Suprapubic skin (tissue), 4 donors: Measurements from ENCODE around the gene CLEC12A. TPM values are rescaled to one million over a fixed set of nuclear protein-coding genes. Genes with fewer than 3 reads are reported as not detected.

Experiments used
- DNase-seq, 2 donors: peaks; one replicate each; pipeline ENCODE4 v3.0.0-alpha.2; 2019; ENCODE audit warnings: low spot score in 2 of 2
- H3K27ac ChIP-seq: fragments of 200-600 bp; sonication (generic); one replicate; pipeline ENCODE4 v1.5.1; 2019
- H3K27me3 ChIP-seq: fragments of 200-600 bp; sonication (generic); one replicate; pipeline ENCODE4 v1.5.1; 2019
- H3K36me3 ChIP-seq: fragments of 200-600 bp; sonication (generic); one replicate; pipeline ENCODE4 v1.5.1; 2019
- H3K4me1 ChIP-seq: fragments of 200-600 bp; sonication (generic); one replicate; pipeline ENCODE4 v1.5.1; 2019
- H3K4me3 ChIP-seq: fragments of 200-600 bp; sonication (generic); one replicate; pipeline ENCODE4 v1.5.1; 2019; ENCODE audit warnings: mild to moderate bottlenecking
- H3K9me3 ChIP-seq: fragments of 200-600 bp; sonication (generic); one replicate; pipeline ENCODE4 v1.5.1; 2019
- EP300 ChIP-seq: sonication (generic); formaldehyde crosslinking; IDR thresholded peaks from one replicate; pipeline ENCODE4 v1.6.1; 2017; ENCODE audit warnings: antibody characterized with exemption
- POLR2A ChIP-seq, 2 donors: fragments of 450-650 bp; IDR thresholded peaks; one replicate each; pipeline ENCODE4 v1.6.1; 2017; ENCODE audit warnings: antibody characterized with exemption in 2 of 2, mild to moderate bottlenecking in 2 of 2, moderate library complexity in 2 of 2
- POLR2AphosphoS5 ChIP-seq, 3 donors: sonication (generic); formaldehyde crosslinking; IDR thresholded peaks; one replicate each; pipeline ENCODE4 v1.6.1; 2017; ENCODE audit warnings: antibody characterized with exemption in 3 of 3
- WGBS: methylation state at CpG from one replicate; pipeline ENCODE4 v1.1.5; 2018; 5-methylcytosine and 5-hydroxymethylcytosine counted together
- total RNA-seq, 4 donors: library from RNA; depleted of rRNA; stranded (reverse); fragments of >200 nt; gene quantifications; one replicate each; pipeline ENCODE4 v1.1.0, GENCODE V29; 2016
- TF ChIP-seq, protein P1 (sequence below), 2 donors: fragments of 200-600 bp in 1 of 2; fragments of 450-650 bp in 1 of 2; sonication (generic) in 1 of 2; IDR thresholded peaks; one replicate each; pipeline ENCODE4 v1.5.1; 2016 to 2019; ENCODE audit warnings: antibody characterized with exemption in 2 of 2, mild to moderate bottlenecking in 1 of 2, moderate library complexity in 1 of 2

Gene CLEC12A
- total RNA-seq, result under 1 TPM in 1 of 4 donors, not detected in 3; 0.30 TPM

DNA sequence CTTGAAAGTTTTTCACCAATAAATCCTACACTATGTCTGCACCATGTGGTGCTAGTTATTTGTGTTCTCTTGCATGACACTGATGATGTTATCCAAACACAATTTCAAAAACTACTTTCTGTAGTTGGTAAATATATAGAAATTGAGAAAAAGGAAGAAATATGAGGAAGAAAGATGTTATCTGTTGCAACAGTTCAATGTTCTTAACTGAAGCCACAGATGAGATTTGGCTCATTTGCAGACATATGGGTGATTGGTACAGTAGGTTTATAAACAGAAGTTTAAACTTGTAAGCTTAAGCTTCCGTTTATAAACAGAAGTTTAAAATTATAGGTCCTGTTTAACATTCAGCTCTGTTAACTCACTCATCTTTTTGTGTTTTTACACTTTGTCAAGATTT, at the start of gene CLEC12A:
CLEC12A (plus strand) TSS at position 229 of the 400 bp plus-strand sequence. CDS start 188 bp downstream, outside the sequence.
- 71% methylated on average over 1 of the region's 1 CpG for WGBS
- Histone ChIP-seq H3K36me3 (no peaks in the 10 kb centered on the region), H3K4me1 (no peaks in the 10 kb centered on the region), H3K4me3 (no peak within 1 kb of the TSS), H3K27ac (no peak within 1 kb of the TSS), H3K27me3 (no peaks in the 10 kb centered on the region), H3K9me3 (no peaks in the 10 kb centered on the region)
- TF ChIP-seq EP300, result no peak
- no peak for DNase-seq

DNA sequence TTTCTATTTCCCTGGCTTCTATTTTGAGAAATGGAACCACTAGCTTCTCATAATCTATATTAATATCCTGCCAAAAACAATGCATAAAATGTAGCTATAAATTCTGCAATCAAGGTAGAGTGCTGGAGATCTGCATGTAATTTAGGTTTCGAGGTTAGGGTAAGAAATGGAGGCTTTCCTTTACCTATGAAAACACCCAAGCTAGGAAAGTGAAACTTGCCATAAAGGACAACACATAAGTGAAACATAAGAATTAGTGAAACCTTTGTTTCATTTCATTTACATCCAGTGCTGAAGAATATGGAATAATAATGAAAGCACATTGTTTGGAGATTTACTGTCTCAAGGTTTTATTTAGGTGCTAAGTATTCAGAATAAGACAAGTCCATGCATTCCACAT, 48.8 kb upstream of the CLEC12A start:
- peaks cover 4% of the 10 kb centered on the region for H3K4me1 ChIP-seq

DNA sequence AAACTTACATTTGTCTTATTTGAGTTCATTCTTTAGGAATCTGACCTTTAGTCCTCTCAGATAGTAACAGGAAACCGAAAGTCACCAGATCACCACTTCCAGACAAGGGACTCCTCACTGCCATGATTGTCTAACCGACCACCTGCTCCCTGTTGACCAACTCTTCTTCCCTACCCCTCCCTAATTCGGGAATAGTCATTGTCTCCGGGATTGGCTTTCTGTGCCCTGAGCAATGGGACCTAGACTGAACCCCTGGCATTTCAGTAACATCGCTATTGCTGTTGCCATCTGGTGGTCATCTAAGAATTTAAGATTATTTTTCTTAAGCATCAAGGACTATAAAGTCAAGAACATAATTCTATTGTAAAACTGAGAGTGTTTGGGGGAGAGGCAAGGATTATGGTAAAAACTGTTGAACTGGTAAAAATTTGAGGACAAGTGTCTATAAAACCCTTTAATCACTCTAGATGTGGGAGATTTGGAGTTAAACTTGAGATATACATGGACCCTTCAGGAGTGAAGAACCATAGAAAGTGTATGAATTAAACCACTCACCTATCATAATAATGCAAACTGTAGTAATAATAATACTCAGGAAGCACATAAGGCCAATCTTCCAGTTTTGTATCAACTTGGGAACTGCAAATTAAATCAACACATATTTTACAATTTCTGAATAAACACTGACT, 45.4 kb upstream of the CLEC12A start:
- WGBS, result 11% methylated on average over 5 of the region's 5 CpGs
- Histone ChIP-seq H3K4me1 (peaks cover 4% of the 10 kb centered on the region), H3K27me3 (no peaks in the 10 kb centered on the region), H3K36me3 (no peaks in the 10 kb centered on the region), H3K27ac (no peak overlapping the region), H3K4me3 (peak overlapping the region; percentile 21), H3K9me3 (no peaks in the 10 kb centered on the region)
- TF ChIP-seq, protein P1, sequence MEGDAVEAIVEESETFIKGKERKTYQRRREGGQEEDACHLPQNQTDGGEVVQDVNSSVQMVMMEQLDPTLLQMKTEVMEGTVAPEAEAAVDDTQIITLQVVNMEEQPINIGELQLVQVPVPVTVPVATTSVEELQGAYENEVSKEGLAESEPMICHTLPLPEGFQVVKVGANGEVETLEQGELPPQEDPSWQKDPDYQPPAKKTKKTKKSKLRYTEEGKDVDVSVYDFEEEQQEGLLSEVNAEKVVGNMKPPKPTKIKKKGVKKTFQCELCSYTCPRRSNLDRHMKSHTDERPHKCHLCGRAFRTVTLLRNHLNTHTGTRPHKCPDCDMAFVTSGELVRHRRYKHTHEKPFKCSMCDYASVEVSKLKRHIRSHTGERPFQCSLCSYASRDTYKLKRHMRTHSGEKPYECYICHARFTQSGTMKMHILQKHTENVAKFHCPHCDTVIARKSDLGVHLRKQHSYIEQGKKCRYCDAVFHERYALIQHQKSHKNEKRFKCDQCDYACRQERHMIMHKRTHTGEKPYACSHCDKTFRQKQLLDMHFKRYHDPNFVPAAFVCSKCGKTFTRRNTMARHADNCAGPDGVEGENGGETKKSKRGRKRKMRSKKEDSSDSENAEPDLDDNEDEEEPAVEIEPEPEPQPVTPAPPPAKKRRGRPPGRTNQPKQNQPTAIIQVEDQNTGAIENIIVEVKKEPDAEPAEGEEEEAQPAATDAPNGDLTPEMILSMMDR (IDR thresholded peaks at IDR 0.05), result peak in 1 of 2 donors; percentile 15
- no peak for TF ChIP-seq POLR2A (IDR thresholded peaks at IDR 0.05)
- DNase-seq, result no peak

More for the DNA sequence above, 48.8 kb upstream of the CLEC12A start:
- WGBS, result 53% methylated on average over 1 of the region's 1 CpG
- H3K4me3 ChIP-seq, result no peak overlapping the region
- H3K27ac ChIP-seq, result no peak overlapping the region
- TF ChIP-seq EP300 (no peak), POLR2A (IDR thresholded peaks at IDR 0.05) (no peak), POLR2AphosphoS5 (IDR thresholded peaks at IDR 0.05) (no peak)
- TF ChIP-seq, protein P1 (IDR thresholded peaks at IDR 0.05), result no peak
- no peaks in the 10 kb centered on the region for H3K9me3 ChIP-seq
- no peaks in the 10 kb centered on the region for H3K27me3 ChIP-seq
- DNase-seq, result no peak
- H3K36me3 ChIP-seq, result peaks cover 5% of the 10 kb centered on the region

DNA sequence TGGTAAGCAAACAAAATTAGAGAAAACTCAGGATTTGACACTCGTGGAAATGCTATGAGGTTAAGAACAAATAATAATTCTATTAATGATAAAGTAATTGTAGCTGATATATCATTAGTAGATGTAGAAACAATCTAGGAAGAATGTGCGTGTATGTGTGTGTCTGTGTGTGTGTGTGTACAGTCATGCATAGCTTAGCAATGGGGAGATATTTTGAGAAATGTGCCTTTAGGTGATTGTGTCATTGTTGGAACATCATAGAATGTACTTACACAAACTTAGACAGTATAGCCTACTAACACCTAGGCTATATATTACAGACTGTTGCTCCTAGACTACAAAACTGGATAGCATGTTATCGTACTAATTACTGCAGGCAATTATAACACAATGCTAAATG, 44.3 kb upstream of the CLEC12A start:
- 80% methylated on average over 3 of the region's 3 CpGs for WGBS
- no peaks in the 10 kb centered on the region for H3K36me3 ChIP-seq
- no peak for DNase-seq
- H3K27ac ChIP-seq, result no peak overlapping the region
- no peak for TF ChIP-seq POLR2AphosphoS5 (IDR thresholded peaks at IDR 0.05)
- H3K4me1 ChIP-seq, result peaks cover 4% of the 10 kb centered on the region
- no peaks in the 10 kb centered on the region for H3K9me3 ChIP-seq
- no peaks in the 10 kb centered on the region for H3K27me3 ChIP-seq
- H3K4me3 ChIP-seq, result no peak overlapping the region

DNA sequence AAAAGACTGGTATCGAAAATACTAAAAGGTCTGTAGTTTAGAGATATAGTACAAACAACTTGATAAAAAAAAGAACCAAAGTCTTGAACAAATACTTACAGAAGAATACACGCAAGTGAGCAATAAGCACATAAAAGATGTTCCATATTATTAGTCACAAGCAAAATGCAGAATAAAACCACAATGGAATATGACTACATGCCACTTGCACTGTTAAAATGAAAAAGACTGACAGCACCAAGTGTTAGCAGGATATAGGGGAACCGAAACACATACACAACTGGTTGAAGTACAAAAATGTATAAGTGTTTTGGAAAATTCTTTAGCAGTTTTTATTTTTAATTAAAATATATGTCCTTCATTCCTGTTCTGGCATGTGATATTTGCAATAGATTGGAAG, 42.6 kb upstream of the CLEC12A start:
- 77% methylated on average over 3 of the region's 3 CpGs for WGBS
- peak overlapping the region; percentile 5 for H3K4me3 ChIP-seq
- H3K36me3 ChIP-seq, result no peaks in the 10 kb centered on the region
- no peaks in the 10 kb centered on the region for H3K9me3 ChIP-seq
- TF ChIP-seq, protein P1 (IDR thresholded peaks at IDR 0.05), result no peak
- TF ChIP-seq POLR2AphosphoS5 (IDR thresholded peaks at IDR 0.05), result no peak
- TF ChIP-seq EP300, result no peak
- TF ChIP-seq POLR2A (IDR thresholded peaks at IDR 0.05), result no peak
- H3K27me3 ChIP-seq, result no peaks in the 10 kb centered on the region
- peaks cover 4% of the 10 kb centered on the region for H3K4me1 ChIP-seq
- no peak overlapping the region for H3K27ac ChIP-seq
- no peak for DNase-seq

DNA sequence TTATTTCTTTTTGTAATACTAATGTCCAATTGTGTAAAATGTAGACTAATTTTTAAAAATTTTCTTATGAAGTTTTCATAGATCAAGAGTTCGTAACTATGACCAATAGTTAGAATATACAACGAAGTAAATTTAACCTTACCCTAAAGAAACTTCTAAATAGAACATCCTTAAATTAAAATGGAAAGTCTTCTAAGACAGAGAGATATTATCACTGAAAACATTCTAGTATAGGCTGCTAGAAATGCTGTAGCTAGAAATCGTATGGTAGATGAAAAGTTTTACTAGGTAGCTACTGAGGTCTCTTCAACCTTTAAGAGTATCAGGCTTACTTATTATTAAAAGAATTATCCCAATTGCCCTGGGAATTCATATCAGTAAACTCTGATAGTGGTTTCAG, 40.0 kb upstream of the CLEC12A start:
- Histone ChIP-seq H3K36me3 (no peaks in the 10 kb centered on the region), H3K4me1 (no peaks in the 10 kb centered on the region), H3K9me3 (no peaks in the 10 kb centered on the region), H3K4me3 (peak overlapping the region; percentile 8), H3K27ac (peak overlapping the region; percentile 33), H3K27me3 (no peaks in the 10 kb centered on the region)
- TF ChIP-seq POLR2A (IDR thresholded peaks at IDR 0.05) (no peak), EP300 (no peak), POLR2AphosphoS5 (IDR thresholded peaks at IDR 0.05) (no peak)
- TF ChIP-seq, protein P1 (IDR thresholded peaks at IDR 0.05), result no peak
- DNase-seq, result no peak
- whole genome bisulfite sequencing, result 59% methylated on average over 3 of the region's 3 CpGs
